PC-3 (cell line): Measurements from ENCODE around the gene MAGI1. TPM values are rescaled to one million over a fixed set of nuclear protein-coding genes. Genes with fewer than 3 reads are reported as not detected.

Experiments used
- ATAC-seq: fragments of 200-7000 bp; cut with Tn5 transposase; 2 replicates; pipeline ENCODE4 v1.9.1; 2020; ENCODE audit warnings: mild to moderate bottlenecking, moderate library complexity
- BruUV-seq: library from RNA; stranded (reverse); fragments of 400-500 nt; replicated peaks from 2 replicates; lab custom pipeline; 2021; lab: Mats Ljungman, UMichigan
- CTCF ChIA-PET: fragments of 300-600 bp; sonication (Branson Sonifier 250); formaldehyde crosslinking; loops from one replicate; lab custom pipeline; 2022; ENCODE audit warnings: antibody characterized with exemption; lab: Charles Lee
- POLR2A ChIA-PET: fragments of 300-600 bp; sonication (Branson Sonifier 250); formaldehyde crosslinking; loops from one replicate; lab custom pipeline; 2022; ENCODE audit warnings: antibody characterized with exemption; ENCODE audit not compliant: unreplicated experiment; lab: Charles Lee
- DNase-seq: peaks from one replicate; pipeline ENCODE4 v3.0.0-alpha.2; 2015
- H2AFZ ChIP-seq: fragments of 300-600 bp; sonication (generic); 2 replicates; pipeline ENCODE4 v1.6.0; 2016; ENCODE audit warnings: antibody characterized with exemption, low read length
- H3F3A ChIP-seq: fragments of 300-600 bp; sonication (generic); one replicate; pipeline ENCODE4 v1.6.0; 2017; ENCODE audit warnings: antibody characterized with exemption, low read length, control low read depth, mild to moderate bottlenecking; ENCODE audit not compliant: unreplicated experiment
- H3K27ac ChIP-seq: fragments of 300-600 bp; sonication (generic); 2 replicates; pipeline ENCODE4 v1.5.1; 2016; ENCODE audit warnings: mild to moderate bottlenecking, low read length
- H3K27me3 ChIP-seq: fragments of 300-600 bp; sonication (generic); 2 replicates; pipeline ENCODE4 v1.6.1; 2016; ENCODE audit warnings: low read length, mixed read lengths
- H3K36me3 ChIP-seq: fragments of 300-600 bp; sonication (generic); 2 replicates; pipeline ENCODE4 v1.6.1; 2016; ENCODE audit warnings: low read depth, mixed run types, low read length, mixed read lengths
- H3K4me1 ChIP-seq: fragments of 300-600 bp; sonication (generic); 2 replicates; pipeline ENCODE4 v1.5.1; 2016; ENCODE audit warnings: low read length; ENCODE audit not compliant: insufficient read depth
- H3K4me2 ChIP-seq: fragments of 300-600 bp; sonication (generic); 2 replicates; pipeline ENCODE4 v1.6.0; 2016; ENCODE audit warnings: low read length
- H3K4me3 ChIP-seq: fragments of 300-600 bp; sonication (generic); 2 replicates; pipeline ENCODE4 v1.5.1; 2016; ENCODE audit warnings: mild to moderate bottlenecking, low read length, mixed read lengths
- H3K79me2 ChIP-seq: fragments of 300-600 bp; sonication (generic); 2 replicates; pipeline ENCODE4 v1.6.1; 2017; ENCODE audit warnings: low read length, mixed read lengths
- H3K9ac ChIP-seq: fragments of 300-600 bp; sonication (generic); 2 replicates; pipeline ENCODE4 v1.6.0; 2016; ENCODE audit warnings: mild to moderate bottlenecking, low read length
- H3K9me2 ChIP-seq: fragments of 300-600 bp; sonication (generic); replicated peaks from 2 replicates; pipeline ENCODE4 v1.6.1; 2016; ENCODE audit warnings: mixed run types, low read length, mixed read lengths
- H3K9me3 ChIP-seq: fragments of 300-600 bp; sonication (generic); 2 replicates; pipeline ENCODE4 v1.6.1; 2016; ENCODE audit warnings: low read length, mixed read lengths
- H4K20me1 ChIP-seq: fragments of 300-600 bp; sonication (generic); 2 replicates; pipeline ENCODE4 v1.6.1; 2016; ENCODE audit warnings: low read length, mixed read lengths
- CTCF ChIP-seq: fragments of 300-600 bp; sonication (generic); conservative IDR thresholded peaks from 2 replicates; pipeline ENCODE4 v1.5.1; 2017; ENCODE audit warnings: antibody characterized with exemption, low read depth, mild to moderate bottlenecking, low read length
- EZH2 ChIP-seq: fragments of 300-600 bp; sonication (generic); IDR thresholded peaks from one replicate; pipeline ENCODE4 v1.6.1; 2017; ENCODE audit warnings: antibody characterized with exemption, mild to moderate bottlenecking, low read length; ENCODE audit not compliant: unreplicated experiment
- EZH2phosphoT487 ChIP-seq: fragments of 300-600 bp; sonication (generic); IDR thresholded peaks from 2 replicates; pipeline ENCODE4 v1.6.1; 2018; ENCODE audit warnings: mild to moderate bottlenecking, antibody characterized with exemption, low read length, borderline replicate concordance
- intact Hi-C: fragments of 100-400 bp; cut with micrococcal nuclease; formaldehyde crosslinking; loops from 2 replicates; pipeline ENCODE4 v1.9.0; 2023
- total RNA-seq: library from RNA; depleted of rRNA; stranded (reverse); fragments of >200 nt; gene quantifications from 2 replicates; pipeline ENCODE4 v1.2.3, GENCODE V29; 2014

Gene MAGI1
- total RNA-seq, 1 experiment from 2014 or later: 8.9 TPM

DNA sequence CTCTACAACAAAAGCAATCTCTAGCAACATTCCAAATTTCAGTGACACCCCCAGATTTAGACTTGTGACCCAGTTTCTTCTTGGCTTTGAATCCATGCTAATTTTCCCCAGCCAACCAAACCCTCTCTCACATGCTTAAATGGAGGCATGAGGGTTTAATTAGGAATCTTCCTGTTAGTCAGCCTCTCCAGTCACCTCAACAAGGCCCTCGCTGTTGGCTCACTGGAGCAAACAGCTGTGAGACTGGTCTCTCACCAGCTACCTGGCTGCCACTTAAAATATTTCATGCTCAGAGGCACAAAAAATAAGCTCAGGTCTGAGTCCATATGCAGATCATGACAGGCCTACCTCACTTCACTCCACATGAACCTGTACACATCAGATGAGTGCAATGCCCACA lies 720.5 kb downstream of the MAGI1 start:
- CTCF ChIA-PET: no interaction called here
- no peaks in the 10 kb centered on the region for H3K36me3 ChIP-seq
- H3K9me2 ChIP-seq: no peaks in the 10 kb centered on the region
- TF ChIP-seq EZH2phosphoT487: no peak
- no peak for TF ChIP-seq CTCF
- no peak for TF ChIP-seq EZH2
- no peaks in the 10 kb centered on the region for H3K79me2 ChIP-seq
- no peak overlapping the region for H3K9ac ChIP-seq
- no peaks in the 10 kb centered on the region for H4K20me1 ChIP-seq
- ATAC-seq (no peak), DNase-seq (no peak)
- BruUV-seq: no TSS peak
- POLR2A ChIA-PET: no interaction called here
- H3K4me1 ChIP-seq: no peaks in the 10 kb centered on the region
- no peak overlapping the region for H2AFZ ChIP-seq
- H3K9me3 ChIP-seq: no peaks in the 10 kb centered on the region
- intact Hi-C loops: no loop called here
- H3K27me3 ChIP-seq: no peaks in the 10 kb centered on the region
- no peak overlapping the region for H3K4me2 ChIP-seq
- H3K27ac ChIP-seq: no peak overlapping the region
- no peak overlapping the region for H3K4me3 ChIP-seq
- H3F3A ChIP-seq: no peaks in the 10 kb centered on the region

GRCh38 chr3:65314916-65315315 lies 723.8 kb downstream of the MAGI1 start:
- H3K4me1 ChIP-seq: no peaks in the 10 kb centered on the region
- BruUV-seq: no TSS peak
- TF ChIP-seq EZH2: no peak
- no peak for TF ChIP-seq EZH2phosphoT487
- TF ChIP-seq CTCF: no peak
- ATAC-seq: no peak
- H3K9ac ChIP-seq: no peak overlapping the region
- H3K79me2 ChIP-seq: no peaks in the 10 kb centered on the region
- no peaks in the 10 kb centered on the region for H4K20me1 ChIP-seq
- CTCF ChIA-PET: no interaction called here
- H3K4me3 ChIP-seq: no peak overlapping the region
- POLR2A ChIA-PET: no interaction called here
- H3K27me3 ChIP-seq: no peaks in the 10 kb centered on the region
- intact Hi-C loops: no loop called here
- no peak overlapping the region for H2AFZ ChIP-seq
- DNase-seq: no peak
- no peak overlapping the region for H3K27ac ChIP-seq
- H3K9me2 ChIP-seq: no peaks in the 10 kb centered on the region
- H3K4me2 ChIP-seq: no peak overlapping the region
- no peaks in the 10 kb centered on the region for H3K9me3 ChIP-seq
- H3K36me3 ChIP-seq: no peaks in the 10 kb centered on the region
- H3F3A ChIP-seq: no peaks in the 10 kb centered on the region

DNA sequence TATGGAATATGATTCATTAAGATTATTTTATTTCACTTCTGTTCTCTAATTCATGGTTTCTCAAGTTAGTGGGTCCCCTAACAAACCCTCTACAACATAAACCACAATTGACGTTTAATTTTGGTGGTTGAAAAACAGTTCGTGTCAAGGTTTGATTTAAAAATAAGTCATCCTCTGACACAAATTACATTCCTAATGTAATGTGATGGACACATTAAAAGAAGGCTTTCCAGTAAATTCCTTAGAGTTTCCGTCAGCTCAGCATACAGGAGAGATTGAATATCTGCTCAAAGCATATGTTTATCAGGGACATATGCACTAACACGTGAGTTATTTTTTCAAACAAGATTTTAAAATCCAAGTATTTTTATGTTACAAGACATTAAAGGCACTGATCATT lies 724.4 kb downstream of the MAGI1 start:
- Histone ChIP-seq H3K4me2 (no peak overlapping the region), H3K36me3 (no peaks in the 10 kb centered on the region), H3K9me3 (no peaks in the 10 kb centered on the region), H2AFZ (no peak overlapping the region), H3K4me1 (no peaks in the 10 kb centered on the region), H3K9me2 (no peaks in the 10 kb centered on the region), H3K27me3 (no peaks in the 10 kb centered on the region), H3K27ac (no peak overlapping the region), H3K4me3 (no peak overlapping the region), H3F3A (no peaks in the 10 kb centered on the region), H3K9ac (no peak overlapping the region), H4K20me1 (no peaks in the 10 kb centered on the region), H3K79me2 (no peaks in the 10 kb centered on the region)
- ATAC-seq (no peak), DNase-seq (no peak)
- CTCF ChIA-PET: no interaction called here
- intact Hi-C loops: no loop called here
- no TSS peak for BruUV-seq
- POLR2A ChIA-PET: no interaction called here
- TF ChIP-seq EZH2phosphoT487 (no peak), CTCF (no peak), EZH2 (no peak)
